ENCODE data around the gene GRM3.

Gene GRM3

DNA sequence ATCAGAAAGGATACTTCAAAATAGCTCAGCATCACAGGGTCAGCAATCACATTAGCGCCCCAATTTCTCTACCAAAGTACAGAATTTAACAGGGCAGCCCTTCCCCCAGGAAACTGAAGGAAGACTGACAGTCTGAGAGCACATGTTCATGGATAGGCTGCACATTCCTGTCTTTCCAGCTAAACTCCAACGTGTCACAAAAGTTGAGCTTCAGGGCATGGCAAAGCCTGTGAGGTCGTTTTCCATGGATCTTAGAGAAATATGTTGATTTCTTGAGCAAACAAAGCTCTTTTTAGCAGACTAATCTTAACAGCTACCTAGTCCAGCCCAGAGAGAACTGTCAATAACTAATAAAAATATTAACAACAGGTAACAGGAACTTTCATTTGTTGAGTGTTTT lies 207.9 kb downstream of the GRM3 start:
- TF ChIP-seq POLR2AphosphoS5 (IDR thresholded peaks at IDR 0.05; ENCODE audit: low read depth) (no peak), GABPA (IDR thresholded peaks at IDR 0.05; ENCODE audit: low read depth) (no peak), SPI1 (IDR thresholded peaks at IDR 0.05; ENCODE audit: borderline replicate concordance, low read depth) (no peak)
- TF ChIP-seq, protein P1, sequence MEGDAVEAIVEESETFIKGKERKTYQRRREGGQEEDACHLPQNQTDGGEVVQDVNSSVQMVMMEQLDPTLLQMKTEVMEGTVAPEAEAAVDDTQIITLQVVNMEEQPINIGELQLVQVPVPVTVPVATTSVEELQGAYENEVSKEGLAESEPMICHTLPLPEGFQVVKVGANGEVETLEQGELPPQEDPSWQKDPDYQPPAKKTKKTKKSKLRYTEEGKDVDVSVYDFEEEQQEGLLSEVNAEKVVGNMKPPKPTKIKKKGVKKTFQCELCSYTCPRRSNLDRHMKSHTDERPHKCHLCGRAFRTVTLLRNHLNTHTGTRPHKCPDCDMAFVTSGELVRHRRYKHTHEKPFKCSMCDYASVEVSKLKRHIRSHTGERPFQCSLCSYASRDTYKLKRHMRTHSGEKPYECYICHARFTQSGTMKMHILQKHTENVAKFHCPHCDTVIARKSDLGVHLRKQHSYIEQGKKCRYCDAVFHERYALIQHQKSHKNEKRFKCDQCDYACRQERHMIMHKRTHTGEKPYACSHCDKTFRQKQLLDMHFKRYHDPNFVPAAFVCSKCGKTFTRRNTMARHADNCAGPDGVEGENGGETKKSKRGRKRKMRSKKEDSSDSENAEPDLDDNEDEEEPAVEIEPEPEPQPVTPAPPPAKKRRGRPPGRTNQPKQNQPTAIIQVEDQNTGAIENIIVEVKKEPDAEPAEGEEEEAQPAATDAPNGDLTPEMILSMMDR (IDR thresholded peaks at IDR 0.05; ENCODE audit: insufficient read depth, low read length): no peak
- TF ChIP-seq, protein P2, sequence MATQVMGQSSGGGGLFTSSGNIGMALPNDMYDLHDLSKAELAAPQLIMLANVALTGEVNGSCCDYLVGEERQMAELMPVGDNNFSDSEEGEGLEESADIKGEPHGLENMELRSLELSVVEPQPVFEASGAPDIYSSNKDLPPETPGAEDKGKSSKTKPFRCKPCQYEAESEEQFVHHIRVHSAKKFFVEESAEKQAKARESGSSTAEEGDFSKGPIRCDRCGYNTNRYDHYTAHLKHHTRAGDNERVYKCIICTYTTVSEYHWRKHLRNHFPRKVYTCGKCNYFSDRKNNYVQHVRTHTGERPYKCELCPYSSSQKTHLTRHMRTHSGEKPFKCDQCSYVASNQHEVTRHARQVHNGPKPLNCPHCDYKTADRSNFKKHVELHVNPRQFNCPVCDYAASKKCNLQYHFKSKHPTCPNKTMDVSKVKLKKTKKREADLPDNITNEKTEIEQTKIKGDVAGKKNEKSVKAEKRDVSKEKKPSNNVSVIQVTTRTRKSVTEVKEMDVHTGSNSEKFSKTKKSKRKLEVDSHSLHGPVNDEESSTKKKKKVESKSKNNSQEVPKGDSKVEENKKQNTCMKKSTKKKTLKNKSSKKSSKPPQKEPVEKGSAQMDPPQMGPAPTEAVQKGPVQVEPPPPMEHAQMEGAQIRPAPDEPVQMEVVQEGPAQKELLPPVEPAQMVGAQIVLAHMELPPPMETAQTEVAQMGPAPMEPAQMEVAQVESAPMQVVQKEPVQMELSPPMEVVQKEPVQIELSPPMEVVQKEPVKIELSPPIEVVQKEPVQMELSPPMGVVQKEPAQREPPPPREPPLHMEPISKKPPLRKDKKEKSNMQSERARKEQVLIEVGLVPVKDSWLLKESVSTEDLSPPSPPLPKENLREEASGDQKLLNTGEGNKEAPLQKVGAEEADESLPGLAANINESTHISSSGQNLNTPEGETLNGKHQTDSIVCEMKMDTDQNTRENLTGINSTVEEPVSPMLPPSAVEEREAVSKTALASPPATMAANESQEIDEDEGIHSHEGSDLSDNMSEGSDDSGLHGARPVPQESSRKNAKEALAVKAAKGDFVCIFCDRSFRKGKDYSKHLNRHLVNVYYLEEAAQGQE (IDR thresholded peaks at IDR 0.05; ENCODE audit: insufficient replicate concordance, low read depth): no peak
- no peaks in the 10 kb centered on the region for H3K27me3 ChIP-seq (ENCODE audit: insufficient read depth, poor library complexity, severe bottlenecking)
- H3K4me3 ChIP-seq (replicated peaks; ENCODE audit: insufficient read depth, low read length): no peak overlapping the region
- DNase-seq (ENCODE audit: low read depth in 1 of 2, low spot score in 1 of 2): no peak
- no peak overlapping the region for H3K27ac ChIP-seq (replicated peaks)

DNA sequence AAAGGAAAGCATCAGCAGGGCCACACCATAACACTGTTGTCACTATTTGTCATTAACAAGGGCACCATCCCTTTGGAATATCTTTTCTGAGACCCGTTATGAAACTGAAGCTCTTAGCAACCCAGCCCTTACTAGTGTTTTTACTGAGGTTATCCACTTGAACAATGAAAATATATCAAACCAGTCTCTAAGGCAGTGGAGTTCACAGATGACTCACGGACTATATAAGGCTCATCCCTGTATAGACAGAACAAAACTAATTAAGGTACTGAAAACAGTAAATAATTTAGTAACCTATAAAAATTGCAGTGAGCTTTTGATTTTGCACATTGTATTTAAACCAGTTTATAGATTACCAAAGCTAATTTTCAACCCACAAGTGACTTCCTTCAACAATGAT lies 219.7 kb downstream of the GRM3 start:
- Histone ChIP-seq H3K27me3 (ENCODE audit: insufficient read depth, poor library complexity, severe bottlenecking) (no peaks in the 10 kb centered on the region), H3K4me3 (replicated peaks; ENCODE audit: insufficient read depth, low read length) (no peak overlapping the region), H3K27ac (replicated peaks) (no peak overlapping the region)
- TF ChIP-seq SPI1 (IDR thresholded peaks at IDR 0.05; ENCODE audit: borderline replicate concordance, low read depth) (no peak), POLR2AphosphoS5 (IDR thresholded peaks at IDR 0.05; ENCODE audit: low read depth) (no peak), GABPA (IDR thresholded peaks at IDR 0.05; ENCODE audit: low read depth) (no peak)
- TF ChIP-seq, protein P1 (IDR thresholded peaks at IDR 0.05; ENCODE audit: insufficient read depth, low read length): no peak
- TF ChIP-seq, protein P2 (IDR thresholded peaks at IDR 0.05; ENCODE audit: insufficient replicate concordance, low read depth): no peak
- DNase-seq (ENCODE audit: low read depth in 1 of 2, low spot score in 1 of 2): no peak

DNA sequence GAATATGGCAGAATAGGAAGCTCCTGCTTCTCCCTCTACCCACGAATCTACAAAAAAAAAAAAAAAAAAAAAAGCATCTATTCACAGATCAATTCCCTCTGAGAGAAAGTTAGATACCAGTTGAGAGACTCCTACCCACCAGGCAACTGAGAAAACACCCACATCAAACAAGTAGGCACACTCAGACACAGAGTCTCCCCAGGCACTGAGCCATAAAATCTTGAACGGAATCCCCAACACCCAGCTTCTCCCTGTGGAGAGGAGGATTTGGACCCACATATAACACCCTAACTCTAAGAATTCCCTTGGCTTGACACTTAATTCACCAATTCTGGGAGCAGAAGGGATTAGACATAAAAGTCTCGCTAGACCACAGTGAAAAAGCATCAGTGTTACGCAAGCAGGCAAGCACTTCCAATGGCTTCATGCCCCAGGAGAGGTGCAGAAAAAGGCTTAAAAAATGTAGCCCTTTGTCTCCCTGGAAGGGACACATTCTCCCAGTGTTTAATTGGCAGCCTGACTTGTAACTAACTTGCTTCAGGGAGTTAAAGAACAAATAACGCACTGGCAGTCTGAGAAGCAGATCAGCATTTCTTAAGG lies 223.6 kb downstream of the GRM3 start:
- Histone ChIP-seq H3K4me3 (replicated peaks; ENCODE audit: insufficient read depth, low read length) (no peak overlapping the region), H3K27me3 (ENCODE audit: insufficient read depth, poor library complexity, severe bottlenecking) (no peaks in the 10 kb centered on the region), H3K27ac (replicated peaks) (no peak overlapping the region)
- DNase-seq (ENCODE audit: low read depth in 1 of 2, low spot score in 1 of 2): no peak
- TF ChIP-seq, protein P2 (IDR thresholded peaks at IDR 0.05; ENCODE audit: insufficient replicate concordance, low read depth): no peak
- TF ChIP-seq GABPA (IDR thresholded peaks at IDR 0.05; ENCODE audit: low read depth): no peak
- TF ChIP-seq POLR2AphosphoS5 (IDR thresholded peaks at IDR 0.05; ENCODE audit: low read depth): no peak
- TF ChIP-seq, protein P1 (IDR thresholded peaks at IDR 0.05; ENCODE audit: insufficient read depth, low read length): no peak
- TF ChIP-seq SPI1 (IDR thresholded peaks at IDR 0.05; ENCODE audit: borderline replicate concordance, low read depth): no peak
